K562 (cell line): ENCODE data around the gene HAGHL. TPM values are rescaled to one million over a fixed set of nuclear protein-coding genes. Genes with fewer than 3 reads are reported as not detected.

Experiments used
- BRCA1 ChIP-seq, 2 experiments: fragments of 450-650 bp in 1 of 2; sonication (generic) in 1 of 2; formaldehyde crosslinking in 1 of 2; IDR thresholded peaks; 2 replicates each; pipeline versions ENCODE4 v1.5.0 to v1.6.1; 2017 to 2020; ENCODE audit warnings: mild to moderate bottlenecking in 1 of 2, missing genetic modification reagents in 1 of 2
- CREB1 ChIP-seq, 2 experiments: sonication (generic) in 1 of 2; formaldehyde crosslinking in 1 of 2; IDR thresholded peaks; 2 replicates each; pipeline versions ENCODE4 v1.6.1 to v1.8.0; 2012 to 2022; ENCODE audit warnings: inconsistent platforms in 1 of 2, mild to moderate bottlenecking in 1 of 2, missing genetic modification reagents in 1 of 2, moderate library complexity in 1 of 2
- EP300 ChIP-seq: IDR thresholded peaks from 2 replicates; pipeline ENCODE4 v1.6.1; 2012; ENCODE audit warnings: low read length, improper control_type of control experiment
- GABPB1 ChIP-seq: sonication (generic); formaldehyde crosslinking; IDR thresholded peaks from 2 replicates; pipeline ENCODE4 v1.8.0; 2022; ENCODE audit warnings: mild to moderate bottlenecking, missing genetic modification reagents
- RBBP5 ChIP-seq: fragments of 200-600 bp; sonication (generic); IDR thresholded peaks from 2 replicates; pipeline ENCODE4 v1.6.1; 2012; ENCODE audit warnings: borderline replicate concordance, mild to moderate bottlenecking, low read length, control low read depth, inconsistent platforms; ENCODE audit not compliant: insufficient read depth, poor library complexity, severe bottlenecking
- RBM22 ChIP-seq: fragments of 200-400 bp; formaldehyde crosslinking; IDR thresholded peaks from 2 replicates; pipeline ENCODE4 v1.6.1; 2018; ENCODE audit warnings: low read length, low read depth; ENCODE audit not compliant: poor library complexity, severe bottlenecking
- TOE1 ChIP-seq, 2 experiments: fragments of 450-650 bp in 1 of 2; sonication (generic) in 1 of 2; formaldehyde crosslinking in 1 of 2; IDR thresholded peaks; 2 replicates each; pipeline versions ENCODE4 v1.7.1 to v1.8.0; 2016 to 2022; ENCODE audit warnings: borderline replicate concordance in 2 of 2, mild to moderate bottlenecking in 2 of 2, antibody characterized with exemption in 1 of 2, inconsistent platforms in 1 of 2, low read depth in 1 of 2, missing genetic modification reagents in 1 of 2, moderate library complexity in 1 of 2
- ZC3H4 ChIP-seq: sonication (generic); formaldehyde crosslinking; IDR thresholded peaks from 2 replicates; pipeline ENCODE4 v1.9.0; 2021; ENCODE audit warnings: missing genetic modification reagents, borderline replicate concordance
- ZC3H8 ChIP-seq: fragments of 450-650 bp; IDR thresholded peaks from 2 replicates; pipeline ENCODE4 v1.6.1; 2017
- ZNF12 ChIP-seq: sonication (generic); formaldehyde crosslinking; IDR thresholded peaks from 2 replicates; pipeline ENCODE4 v1.4.0; 2020; ENCODE audit warnings: mild to moderate bottlenecking, missing genetic modification reagents
- polyA plus RNA-seq, 8 experiments: library from polyadenylated mRNA; depleted of rRNA in 4 of 8; stranded (reverse) in 5 of 8; unstranded in 3 of 8; fragments of >200 nt; fragmentation: Nextera tagmentation in 2 of 8; fragmentation: Illumina TruSeq in 1 of 8; extraction: Ambion mirVana in 2 of 8; extraction: Trizol in 1 of 8; gene quantifications; 2 replicates each; pipeline versions ENCODE4 v1.2.1 to v1.2.3, GENCODE V29; 2011 to 2014; ENCODE audit warnings: inconsistent platforms in 1 of 8, missing spikeins in 1 of 8
- total RNA-seq, 7 experiments: library from RNA; depleted of rRNA in 6 of 7; stranded (reverse); fragments of >200 nt in 6 of 7; fragmentation: Illumina TruSeq in 2 of 7; extraction: Trizol in 2 of 7; gene quantifications; 2 replicates each; pipeline versions ENCODE4 v1.2.1 to v1.2.3, GENCODE V29; 2011 to 2021; ENCODE audit warnings: low replicate concordance in 1 of 7
- TF ChIP-seq, protein P1 (sequence below): fragments of 450-650 bp; IDR thresholded peaks from 2 replicates; pipeline ENCODE4 v1.7.0; 2016; ENCODE audit warnings: borderline replicate concordance
- TF ChIP-seq, protein P2 (sequence below): sonication (generic); formaldehyde crosslinking; IDR thresholded peaks from 2 replicates; pipeline ENCODE4 v1.8.0; 2022; ENCODE audit warnings: mild to moderate bottlenecking, missing genetic modification reagents, borderline replicate concordance

The HAGHL gene
- total and polyA plus RNA-seq, 9 of the 15 experiments (the other 6 are each of a cell fraction or from before 2014, with no cell fraction given), result 0.31 to 83.4 (median 20.7) TPM

DNA sequence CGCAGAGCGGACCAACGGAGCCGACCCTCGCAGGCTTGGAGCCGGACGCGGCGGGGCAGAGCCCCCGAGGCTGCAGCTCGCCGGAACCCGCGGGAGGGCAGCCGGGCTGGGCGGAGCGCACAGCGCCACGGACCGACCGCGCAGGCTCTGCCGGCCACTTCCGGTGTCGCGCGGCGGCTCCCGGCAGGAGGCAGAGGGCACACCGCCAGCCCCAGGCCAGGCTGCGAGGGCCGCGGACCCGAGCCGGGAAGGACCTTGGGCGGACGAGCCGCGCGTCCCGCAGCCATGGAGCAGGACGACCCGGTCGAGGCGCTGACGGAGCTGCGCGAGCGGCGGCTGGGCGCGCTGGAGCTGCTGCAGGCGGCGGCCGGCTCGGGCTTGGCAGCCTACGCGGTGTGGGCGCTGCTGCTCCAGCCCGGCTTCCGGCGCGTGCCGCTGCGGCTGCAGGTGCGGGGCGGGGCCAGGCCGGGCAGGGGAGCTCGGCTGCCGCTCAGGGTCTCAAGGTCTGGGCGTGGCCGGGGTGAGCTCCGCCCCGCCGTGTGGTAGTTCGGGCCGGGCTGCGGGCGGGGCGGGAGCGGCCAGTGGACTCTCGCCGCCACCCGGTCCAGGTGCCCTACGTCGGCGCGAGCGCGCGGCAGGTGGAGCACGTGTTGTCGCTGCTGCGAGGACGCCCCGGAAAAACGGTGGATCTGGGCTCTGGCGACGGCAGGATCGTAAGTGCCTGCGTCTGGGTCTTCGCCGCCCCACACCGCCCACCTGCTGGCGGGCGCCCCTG lies 5.7 kb upstream of the HAGHL start, which contains the start of gene ANTKMT (continued):
- TF ChIP-seq CREB1 (IDR thresholded peaks at IDR 0.05) (peak; percentile 82), CREB1 (CRISPR knock-in tag; IDR thresholded peaks at IDR 0.05) (no peak), EP300 (no peak), BRCA1 (IDR thresholded peaks at IDR 0.05) (no peak), BRCA1 (CRISPR knock-in tag; IDR thresholded peaks at IDR 0.05) (no peak), ZNF12 (no peak), RBBP5 (peak; percentile 93), ZC3H4 (CRISPR knock-in tag) (0 out of 2 replicates have a peak, but pooled peaks have one; percentile 59), RBM22 (peak; percentile 71), GABPB1 (CRISPR knock-in tag) (peak; percentile 94), ZC3H8 (no peak), TOE1 (IDR thresholded peaks at IDR 0.05; ENCODE audit: borderline replicate concordance) (no peak), TOE1 (CRISPR knock-in tag; IDR thresholded peaks at IDR 0.05; ENCODE audit: borderline replicate concordance, low read depth) (peak; percentile 96; the same call in 1 of the 2 replicates)
- TF ChIP-seq, protein P1, sequence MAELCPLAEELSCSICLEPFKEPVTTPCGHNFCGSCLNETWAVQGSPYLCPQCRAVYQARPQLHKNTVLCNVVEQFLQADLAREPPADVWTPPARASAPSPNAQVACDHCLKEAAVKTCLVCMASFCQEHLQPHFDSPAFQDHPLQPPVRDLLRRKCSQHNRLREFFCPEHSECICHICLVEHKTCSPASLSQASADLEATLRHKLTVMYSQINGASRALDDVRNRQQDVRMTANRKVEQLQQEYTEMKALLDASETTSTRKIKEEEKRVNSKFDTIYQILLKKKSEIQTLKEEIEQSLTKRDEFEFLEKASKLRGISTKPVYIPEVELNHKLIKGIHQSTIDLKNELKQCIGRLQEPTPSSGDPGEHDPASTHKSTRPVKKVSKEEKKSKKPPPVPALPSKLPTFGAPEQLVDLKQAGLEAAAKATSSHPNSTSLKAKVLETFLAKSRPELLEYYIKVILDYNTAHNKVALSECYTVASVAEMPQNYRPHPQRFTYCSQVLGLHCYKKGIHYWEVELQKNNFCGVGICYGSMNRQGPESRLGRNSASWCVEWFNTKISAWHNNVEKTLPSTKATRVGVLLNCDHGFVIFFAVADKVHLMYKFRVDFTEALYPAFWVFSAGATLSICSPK, result no peak
- TF ChIP-seq, protein P2, sequence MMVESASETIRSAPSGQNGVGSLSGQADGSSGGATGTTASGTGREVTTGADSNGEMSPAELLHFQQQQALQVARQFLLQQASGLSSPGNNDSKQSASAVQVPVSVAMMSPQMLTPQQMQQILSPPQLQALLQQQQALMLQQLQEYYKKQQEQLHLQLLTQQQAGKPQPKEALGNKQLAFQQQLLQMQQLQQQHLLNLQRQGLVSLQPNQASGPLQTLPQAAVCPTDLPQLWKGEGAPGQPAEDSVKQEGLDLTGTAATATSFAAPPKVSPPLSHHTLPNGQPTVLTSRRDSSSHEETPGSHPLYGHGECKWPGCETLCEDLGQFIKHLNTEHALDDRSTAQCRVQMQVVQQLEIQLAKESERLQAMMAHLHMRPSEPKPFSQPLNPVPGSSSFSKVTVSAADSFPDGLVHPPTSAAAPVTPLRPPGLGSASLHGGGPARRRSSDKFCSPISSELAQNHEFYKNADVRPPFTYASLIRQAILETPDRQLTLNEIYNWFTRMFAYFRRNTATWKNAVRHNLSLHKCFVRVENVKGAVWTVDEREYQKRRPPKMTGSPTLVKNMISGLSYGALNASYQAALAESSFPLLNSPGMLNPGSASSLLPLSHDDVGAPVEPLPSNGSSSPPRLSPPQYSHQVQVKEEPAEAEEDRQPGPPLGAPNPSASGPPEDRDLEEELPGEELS (CRISPR knock-in tag), result no peak; the same call in 1 of the 2 replicates
